ENCODE measurements around the gene DLG4.

The DLG4 gene

DNA sequence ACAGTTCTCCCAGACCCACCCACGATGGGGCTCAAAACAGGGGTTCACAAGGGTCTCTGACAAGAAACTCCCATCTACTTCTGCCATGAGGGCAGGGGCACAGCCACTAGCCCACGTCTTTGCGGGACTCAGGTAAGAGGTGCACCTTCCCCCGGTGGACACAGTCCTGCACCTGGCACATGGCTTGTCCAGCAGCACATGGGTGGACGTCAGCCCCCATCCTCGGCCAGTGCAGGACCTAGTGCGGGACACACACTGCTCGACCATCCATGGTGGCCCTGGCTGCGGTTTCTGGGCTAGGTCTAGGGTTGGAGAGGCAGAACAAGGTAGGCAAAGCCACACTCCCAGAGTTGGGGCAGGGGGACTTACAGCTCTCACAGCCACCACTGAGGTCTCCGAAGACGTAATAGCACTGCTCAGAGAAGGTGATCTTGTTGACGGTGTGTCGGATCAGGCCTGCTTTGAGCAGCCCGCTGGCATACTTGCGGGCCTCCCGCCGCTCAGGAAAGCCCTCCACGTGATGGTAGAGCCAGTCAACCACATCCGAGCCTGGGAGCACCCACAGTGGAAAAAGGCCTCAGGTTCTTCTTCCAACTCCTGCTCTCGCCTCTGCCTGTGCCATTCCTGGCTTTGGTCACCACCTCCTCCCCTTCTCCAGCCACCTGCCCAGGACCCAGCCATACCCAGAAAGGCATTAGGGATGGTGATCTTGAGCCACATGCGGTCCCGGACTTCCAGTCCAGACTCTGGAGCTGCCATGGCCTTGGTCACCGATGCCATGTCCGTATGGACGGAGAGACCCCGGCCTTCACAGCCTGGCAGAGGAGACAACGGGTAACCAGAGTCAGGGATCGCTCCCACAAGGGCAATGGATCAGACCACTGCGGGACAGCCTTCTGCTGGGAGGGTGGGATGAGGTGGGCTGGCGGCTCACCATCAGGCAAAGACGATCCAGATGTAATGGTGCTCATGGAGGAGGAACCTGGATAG, 7.4 kb upstream of the DLG4 start:
- TF ChIP-seq CTCF (IDR thresholded peaks at IDR 0.05; ENCODE audit: borderline replicate concordance, insufficient read depth, low read depth, low read length): no peak

DNA sequence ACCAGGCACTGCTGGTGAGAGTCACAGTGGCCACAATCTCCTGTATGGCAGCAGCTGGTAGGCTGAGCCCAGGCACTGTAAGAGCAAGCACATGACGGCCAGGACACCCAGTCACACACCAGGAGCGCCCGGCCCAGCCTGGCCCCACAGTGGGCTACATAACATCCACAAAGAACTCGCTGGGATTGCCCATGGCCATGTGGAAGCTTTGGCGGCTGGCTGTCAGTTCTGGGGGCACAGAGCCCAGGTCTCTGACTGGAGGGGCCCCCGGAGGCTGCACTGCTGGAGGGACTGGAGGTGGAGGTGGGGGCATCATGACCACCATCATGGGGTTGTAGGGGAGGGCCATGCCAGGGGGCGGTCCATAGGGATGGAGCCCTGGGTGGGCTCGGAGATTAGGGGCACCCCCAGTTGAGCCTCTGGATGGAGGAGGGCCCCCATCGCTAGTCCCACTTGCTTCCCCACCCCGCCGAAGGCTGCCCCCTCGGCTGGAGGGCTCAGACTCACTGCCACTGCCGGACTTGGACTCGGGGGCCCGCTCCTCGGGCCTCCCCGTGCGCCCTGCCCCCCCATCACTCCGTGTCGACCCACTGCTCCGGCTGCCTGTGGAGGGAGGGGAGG, 6.2 kb upstream of the DLG4 start:
- no peak for TF ChIP-seq CTCF (IDR thresholded peaks at IDR 0.05; ENCODE audit: borderline replicate concordance, insufficient read depth, low read depth, low read length)
- no peak overlapping the region for H3K4me3 ChIP-seq (ENCODE audit: low read depth, low read length)

More for the DNA sequence above, 7.4 kb upstream of the DLG4 start:
- H3K4me3 ChIP-seq (ENCODE audit: low read depth, low read length): no peak overlapping the region

DNA sequence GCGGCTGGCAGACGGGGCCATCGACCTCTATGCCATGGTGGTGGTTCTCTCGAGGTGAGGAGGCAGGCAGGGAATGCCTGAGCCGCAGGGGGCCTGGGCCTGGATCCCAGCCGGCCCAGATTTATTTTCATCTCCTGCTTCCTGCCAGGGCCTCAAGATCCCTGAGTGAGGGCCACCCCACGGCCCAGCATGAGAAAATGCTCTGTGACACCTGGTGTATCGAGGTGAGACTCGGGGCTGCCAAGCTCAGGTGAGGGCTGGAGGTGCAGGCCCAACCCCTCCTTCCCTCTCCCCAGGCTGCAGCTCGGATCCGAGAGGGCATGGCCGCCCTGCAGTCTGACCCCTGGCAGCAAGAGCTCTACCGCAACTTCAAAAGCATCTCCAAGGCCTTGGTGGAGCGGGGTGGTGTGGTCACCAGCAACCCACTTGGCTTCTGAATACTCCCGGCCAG, 5.0 kb upstream of the DLG4 start:
- no peak for TF ChIP-seq CTCF (IDR thresholded peaks at IDR 0.05; ENCODE audit: borderline replicate concordance, insufficient read depth, low read depth, low read length)
- no peak overlapping the region for H3K4me3 ChIP-seq (ENCODE audit: low read depth, low read length)

- no peak overlapping the region for H3K4me3 ChIP-seq (ENCODE audit: low read depth, low read length)
- no peak for TF ChIP-seq CTCF (IDR thresholded peaks at IDR 0.05; ENCODE audit: borderline replicate concordance, insufficient read depth, low read depth, low read length)
Observed at GRCh38 chr17:7224110-7224509, 4.5 kb upstream of the DLG4 start.

DNA sequence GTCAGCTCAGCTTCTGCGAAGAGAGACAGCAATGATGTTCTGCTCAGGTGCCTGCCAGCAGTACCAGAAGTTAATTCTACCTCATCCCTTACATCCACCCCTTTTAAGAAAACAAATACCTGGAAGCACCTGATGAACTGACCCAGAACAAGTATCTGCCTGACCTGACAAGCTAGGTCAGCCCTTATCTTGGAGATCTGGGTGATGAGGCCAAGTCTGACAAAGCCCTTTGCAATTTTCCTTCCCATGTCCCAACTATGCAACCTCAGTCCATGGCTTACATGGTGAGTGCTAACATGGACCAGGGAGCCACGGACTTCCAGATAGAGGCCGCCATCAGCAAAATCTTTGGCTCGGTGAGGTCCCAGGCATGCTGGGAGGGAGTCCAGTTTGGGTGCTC, 3.7 kb upstream of the DLG4 start:
- no peak overlapping the region for H3K4me3 ChIP-seq (ENCODE audit: low read depth, low read length)
- no peak for TF ChIP-seq CTCF (IDR thresholded peaks at IDR 0.05; ENCODE audit: borderline replicate concordance, insufficient read depth, low read depth, low read length)

DNA sequence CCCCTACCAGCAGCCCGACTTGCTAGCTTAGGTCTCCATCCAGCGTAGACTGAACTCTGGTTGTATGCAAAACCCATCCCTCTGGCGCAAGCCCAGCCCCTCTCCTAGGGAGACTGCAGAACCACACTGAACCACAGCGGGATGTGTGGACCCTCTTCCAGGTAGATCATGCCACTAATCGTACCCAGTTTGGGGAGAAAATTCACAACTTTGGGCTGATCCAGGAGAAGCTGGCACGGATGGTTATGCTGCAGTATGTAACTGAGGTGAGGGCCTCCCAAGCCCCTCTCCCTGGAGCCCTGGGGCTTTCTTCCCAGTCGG, 3.3 kb upstream of the DLG4 start:
- no peak for TF ChIP-seq CTCF (IDR thresholded peaks at IDR 0.05; ENCODE audit: borderline replicate concordance, insufficient read depth, low read depth, low read length)
- no peak overlapping the region for H3K4me3 ChIP-seq (ENCODE audit: low read depth, low read length)

All from GM12875 (cell line).